ENCODE measurements around the gene NFATC2. TPM values are rescaled to one million over a fixed set of nuclear protein-coding genes. Genes with fewer than 3 reads are reported as not detected.

The NFATC2 gene
- total RNA-seq, 1 experiment from 2014 or later = 5.0 TPM

DNA sequence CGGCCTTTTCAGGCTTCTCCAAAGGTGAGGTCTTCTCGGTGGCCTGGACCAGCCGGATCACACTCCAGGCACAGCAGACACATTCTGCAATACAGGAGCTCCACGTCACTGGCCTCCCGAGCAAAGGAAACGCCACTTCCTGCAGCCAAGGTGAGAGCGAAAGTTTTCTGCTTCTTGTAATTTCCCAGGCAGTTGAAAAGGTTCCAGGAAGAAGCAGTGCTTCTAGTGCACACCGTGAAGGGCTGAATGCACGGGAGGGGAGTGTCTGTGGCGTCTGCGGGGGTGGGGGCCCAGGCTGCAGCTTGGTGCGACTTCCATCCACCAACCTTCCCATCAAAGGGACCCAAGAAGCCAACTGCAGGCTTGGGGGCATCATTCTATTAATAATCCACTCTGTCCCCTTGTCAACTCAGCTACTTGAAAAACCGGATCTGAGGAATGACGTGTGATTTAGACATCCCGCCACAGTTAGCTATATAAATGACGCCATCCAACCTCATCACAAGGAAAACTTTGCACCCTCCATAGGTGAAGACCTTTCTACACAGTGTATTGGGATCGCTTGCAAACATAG is 61.1 kb downstream of the NFATC2 start:
- H3K4me2 ChIP-seq (ENCODE audit: low read length) = no peak overlapping the region
- no TSS peak for BruUV-seq (replicated peaks)
- no peaks in the 10 kb centered on the region for H3K9me3 ChIP-seq (ENCODE audit: control insufficient read depth in 1 of 2, insufficient read depth in 1 of 2, low read depth in 1 of 2, low read length in 2 of 2)
- POLR2A ChIA-PET = no interaction called here
- H3K9ac ChIP-seq (ENCODE audit: low read length) = no peak overlapping the region
- H4K20me1 ChIP-seq (ENCODE audit: insufficient read depth) = no peaks in the 10 kb centered on the region
- intact Hi-C loops (cut with micrococcal nuclease) = no loop called here
- RAD21 ChIA-PET (ENCODE audit: low non-redundant PET in 1 of 2, low total read pairs in 2 of 2, uncharacterized antibody in 2 of 2, unreplicated experiment in 2 of 2) = no interaction called here
- CTCF ChIA-PET = no interaction called here
- no peak for DNase-seq (ENCODE audit: low read depth, low spot score)
- H3K27ac ChIP-seq (ENCODE audit: low read depth, low read length) = no peak overlapping the region
- ATAC-seq = no peak
- H3K9me2 ChIP-seq (ENCODE audit: insufficient read depth) = no peaks in the 10 kb centered on the region
- H3K27me3 ChIP-seq (ENCODE audit: insufficient read depth, low read length) = no peaks in the 10 kb centered on the region
- TF ChIP-seq JUND (IDR thresholded peaks at IDR 0.05) (no peak), SIN3A (IDR thresholded peaks at IDR 0.05; ENCODE audit: low read depth) (no peak), ELF1 (IDR thresholded peaks at IDR 0.05; ENCODE audit: borderline replicate concordance, low read depth) (no peak), EZH2 (IDR thresholded peaks at IDR 0.05) (no peak)
- TF ChIP-seq, protein P1, sequence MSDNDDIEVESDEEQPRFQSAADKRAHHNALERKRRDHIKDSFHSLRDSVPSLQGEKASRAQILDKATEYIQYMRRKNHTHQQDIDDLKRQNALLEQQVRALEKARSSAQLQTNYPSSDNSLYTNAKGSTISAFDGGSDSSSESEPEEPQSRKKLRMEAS (IDR thresholded peaks at IDR 0.05) = no peak
- H3K79me2 ChIP-seq (ENCODE audit: insufficient read depth, low read length) = no peaks in the 10 kb centered on the region
- H3K4me3 ChIP-seq (replicated peaks in 1 of 2; ENCODE audit: low read depth in 1 of 2, low read length in 2 of 2) = no peak overlapping the region
- H3K36me3 ChIP-seq (ENCODE audit: control insufficient read depth in 1 of 2, insufficient read depth in 2 of 2, low read length in 2 of 2) = no peaks in the 10 kb centered on the region
- no peak overlapping the region for H2AFZ ChIP-seq (ENCODE audit: low read depth, low read length, poor library complexity, severe bottlenecking)
- peaks cover 0 to 11% of the 10 kb centered on the region in 2 experiments; a peak in 2 of 4 replicates for H3K4me1 ChIP-seq (ENCODE audit: control insufficient read depth in 1 of 2, insufficient read depth in 2 of 2, low read length in 2 of 2)

DNA sequence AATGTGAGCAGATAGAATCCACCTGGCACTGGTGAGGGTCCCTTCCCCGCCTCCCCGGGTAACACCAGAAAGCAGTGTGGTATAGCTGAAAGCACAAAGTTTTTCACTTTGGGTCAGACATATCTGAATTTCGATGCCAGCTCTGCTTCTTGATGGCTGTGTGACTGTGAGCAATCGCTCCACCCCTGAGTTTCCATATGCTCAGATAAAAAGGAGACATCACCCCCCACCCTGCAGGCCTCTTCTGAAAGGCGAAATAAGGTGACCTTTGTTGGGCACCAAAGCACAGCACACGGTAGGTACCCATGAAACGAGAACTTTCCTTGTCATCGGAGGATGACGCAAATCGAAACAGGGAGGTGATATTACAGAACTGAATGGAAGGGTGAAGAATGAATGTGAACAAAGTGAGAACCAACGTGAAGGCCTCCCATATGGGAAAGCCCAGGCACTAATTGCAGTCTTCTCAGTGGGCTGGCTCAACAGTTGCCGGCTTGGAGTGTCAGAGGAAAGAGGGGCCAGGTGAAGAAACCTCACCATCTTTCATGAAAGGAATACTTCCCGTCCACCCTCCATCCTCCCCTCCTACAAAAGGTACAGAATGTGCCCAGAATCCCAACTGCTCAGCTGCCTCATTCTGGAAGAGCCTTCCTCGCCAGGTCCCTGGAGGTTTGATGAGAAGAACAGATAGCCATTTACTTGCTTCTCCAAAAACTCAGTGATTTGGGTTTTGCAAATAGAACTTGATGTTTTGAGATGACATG is 61.8 kb downstream of the NFATC2 start:
- H3K36me3 ChIP-seq (ENCODE audit: control insufficient read depth in 1 of 2, insufficient read depth in 2 of 2, low read length in 2 of 2) = no peaks in the 10 kb centered on the region
- H3K4me2 ChIP-seq (ENCODE audit: low read length) = no peak overlapping the region
- BruUV-seq (replicated peaks) = no TSS peak
- H3K9ac ChIP-seq (ENCODE audit: low read length) = no peak overlapping the region
- peaks cover 0 to 8% of the 10 kb centered on the region in 2 experiments; a peak in 1 of 4 replicates for H3K4me1 ChIP-seq (ENCODE audit: control insufficient read depth in 1 of 2, insufficient read depth in 2 of 2, low read length in 2 of 2)
- no peak overlapping the region for H3K27ac ChIP-seq (ENCODE audit: low read depth, low read length)
- H3K9me3 ChIP-seq (ENCODE audit: control insufficient read depth in 1 of 2, insufficient read depth in 1 of 2, low read depth in 1 of 2, low read length in 2 of 2) = no peaks in the 10 kb centered on the region
- ChIA-PET RAD21 (ENCODE audit: low non-redundant PET in 1 of 2, low total read pairs in 2 of 2, uncharacterized antibody in 2 of 2, unreplicated experiment in 2 of 2) (no interaction called here), POLR2A (no interaction called here), CTCF (no interaction called here)
- no peaks in the 10 kb centered on the region for H3K79me2 ChIP-seq (ENCODE audit: insufficient read depth, low read length)
- DNase-seq (ENCODE audit: low read depth, low spot score) = no peak
- no peaks in the 10 kb centered on the region for H3K9me2 ChIP-seq (ENCODE audit: insufficient read depth)
- ATAC-seq = no peak
- TF ChIP-seq SP1 (IDR thresholded peaks at IDR 0.05; ENCODE audit: low read depth) (no peak), FOSL1 (IDR thresholded peaks at IDR 0.05; ENCODE audit: low read depth) (no peak), ZFX (IDR thresholded peaks at IDR 0.05) (no peak), SRF (IDR thresholded peaks at IDR 0.05; ENCODE audit: low read depth) (no peak), CEBPB (IDR thresholded peaks at IDR 0.05; ENCODE audit: low read depth) (no peak), POLR2A (IDR thresholded peaks at IDR 0.05; ENCODE audit: borderline replicate concordance, extremely low read depth, insufficient read depth, insufficient read length) (no peak), CBX3 (IDR thresholded peaks at IDR 0.05; ENCODE audit: low read depth) (no peak), YY1 (IDR thresholded peaks at IDR 0.05; ENCODE audit: extremely low read depth, insufficient replicate concordance, low read depth, low read length) (no peak), TCF7L2 (IDR thresholded peaks at IDR 0.05; ENCODE audit: borderline replicate concordance, extremely low read depth, insufficient read depth, insufficient read length) (no peak), SIN3A (IDR thresholded peaks at IDR 0.05; ENCODE audit: low read depth) (no peak)
- TF ChIP-seq, protein P2, sequence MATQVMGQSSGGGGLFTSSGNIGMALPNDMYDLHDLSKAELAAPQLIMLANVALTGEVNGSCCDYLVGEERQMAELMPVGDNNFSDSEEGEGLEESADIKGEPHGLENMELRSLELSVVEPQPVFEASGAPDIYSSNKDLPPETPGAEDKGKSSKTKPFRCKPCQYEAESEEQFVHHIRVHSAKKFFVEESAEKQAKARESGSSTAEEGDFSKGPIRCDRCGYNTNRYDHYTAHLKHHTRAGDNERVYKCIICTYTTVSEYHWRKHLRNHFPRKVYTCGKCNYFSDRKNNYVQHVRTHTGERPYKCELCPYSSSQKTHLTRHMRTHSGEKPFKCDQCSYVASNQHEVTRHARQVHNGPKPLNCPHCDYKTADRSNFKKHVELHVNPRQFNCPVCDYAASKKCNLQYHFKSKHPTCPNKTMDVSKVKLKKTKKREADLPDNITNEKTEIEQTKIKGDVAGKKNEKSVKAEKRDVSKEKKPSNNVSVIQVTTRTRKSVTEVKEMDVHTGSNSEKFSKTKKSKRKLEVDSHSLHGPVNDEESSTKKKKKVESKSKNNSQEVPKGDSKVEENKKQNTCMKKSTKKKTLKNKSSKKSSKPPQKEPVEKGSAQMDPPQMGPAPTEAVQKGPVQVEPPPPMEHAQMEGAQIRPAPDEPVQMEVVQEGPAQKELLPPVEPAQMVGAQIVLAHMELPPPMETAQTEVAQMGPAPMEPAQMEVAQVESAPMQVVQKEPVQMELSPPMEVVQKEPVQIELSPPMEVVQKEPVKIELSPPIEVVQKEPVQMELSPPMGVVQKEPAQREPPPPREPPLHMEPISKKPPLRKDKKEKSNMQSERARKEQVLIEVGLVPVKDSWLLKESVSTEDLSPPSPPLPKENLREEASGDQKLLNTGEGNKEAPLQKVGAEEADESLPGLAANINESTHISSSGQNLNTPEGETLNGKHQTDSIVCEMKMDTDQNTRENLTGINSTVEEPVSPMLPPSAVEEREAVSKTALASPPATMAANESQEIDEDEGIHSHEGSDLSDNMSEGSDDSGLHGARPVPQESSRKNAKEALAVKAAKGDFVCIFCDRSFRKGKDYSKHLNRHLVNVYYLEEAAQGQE (IDR thresholded peaks at IDR 0.05; ENCODE audit: low read depth) = no peak
- TF ChIP-seq, protein P3, sequence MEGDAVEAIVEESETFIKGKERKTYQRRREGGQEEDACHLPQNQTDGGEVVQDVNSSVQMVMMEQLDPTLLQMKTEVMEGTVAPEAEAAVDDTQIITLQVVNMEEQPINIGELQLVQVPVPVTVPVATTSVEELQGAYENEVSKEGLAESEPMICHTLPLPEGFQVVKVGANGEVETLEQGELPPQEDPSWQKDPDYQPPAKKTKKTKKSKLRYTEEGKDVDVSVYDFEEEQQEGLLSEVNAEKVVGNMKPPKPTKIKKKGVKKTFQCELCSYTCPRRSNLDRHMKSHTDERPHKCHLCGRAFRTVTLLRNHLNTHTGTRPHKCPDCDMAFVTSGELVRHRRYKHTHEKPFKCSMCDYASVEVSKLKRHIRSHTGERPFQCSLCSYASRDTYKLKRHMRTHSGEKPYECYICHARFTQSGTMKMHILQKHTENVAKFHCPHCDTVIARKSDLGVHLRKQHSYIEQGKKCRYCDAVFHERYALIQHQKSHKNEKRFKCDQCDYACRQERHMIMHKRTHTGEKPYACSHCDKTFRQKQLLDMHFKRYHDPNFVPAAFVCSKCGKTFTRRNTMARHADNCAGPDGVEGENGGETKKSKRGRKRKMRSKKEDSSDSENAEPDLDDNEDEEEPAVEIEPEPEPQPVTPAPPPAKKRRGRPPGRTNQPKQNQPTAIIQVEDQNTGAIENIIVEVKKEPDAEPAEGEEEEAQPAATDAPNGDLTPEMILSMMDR (IDR thresholded peaks at IDR 0.05 in 2 of 3, conservative IDR thresholded peaks at IDR 0.05 in 1 of 3; ENCODE audit: borderline replicate concordance in 1 of 3, insufficient read depth in 1 of 3, low read depth in 2 of 3, low read length in 2 of 3) = no peak
- intact Hi-C loops (cut with micrococcal nuclease) = no loop called here
- H2AFZ ChIP-seq (ENCODE audit: low read depth, low read length, poor library complexity, severe bottlenecking) = no peak overlapping the region
- no peaks in the 10 kb centered on the region for H4K20me1 ChIP-seq (ENCODE audit: insufficient read depth)
- H3K4me3 ChIP-seq (replicated peaks in 1 of 2; ENCODE audit: low read depth in 1 of 2, low read length in 2 of 2) = no peak overlapping the region
- no peaks in the 10 kb centered on the region for H3K27me3 ChIP-seq (ENCODE audit: insufficient read depth, low read length)

All from HCT116 (cell line).